Measurements from ENCODE around the gene PAPPA. TPM values are rescaled to one million over a fixed set of nuclear protein-coding genes. Genes with fewer than 3 reads are reported as not detected.

The PAPPA gene
- total RNA-seq, 4 donors from 2014 or later: 0.70 to 4.1 (median 1.8) TPM

GRCh38 chr9:116320290-116320689, 166.7 kb downstream of the PAPPA start:
- H3K9me3 ChIP-seq: no peaks in the 10 kb centered on the region
- no peaks in the 10 kb centered on the region for H3K36me3 ChIP-seq
- H3K4me3 ChIP-seq: no peak overlapping the region
- H3K27ac ChIP-seq: no peak overlapping the region
- no peaks in the 10 kb centered on the region for H3K4me1 ChIP-seq
- no peak for DNase-seq
- no peaks in the 10 kb centered on the region for H3K27me3 ChIP-seq
- no peak for TF ChIP-seq CTCF (IDR thresholded peaks at IDR 0.05)

GRCh38 chr9:116322521-116322920, 168.9 kb downstream of the PAPPA start:
- no peak for DNase-seq
- TF ChIP-seq CTCF (IDR thresholded peaks at IDR 0.05): no peak
- no peak for TF ChIP-seq POLR2A (IDR thresholded peaks at IDR 0.05)

GRCh38 chr9:116323012-116323411, 169.4 kb downstream of the PAPPA start:
- no peak overlapping the region for H3K27ac ChIP-seq
- no peaks in the 10 kb centered on the region for H3K4me1 ChIP-seq
- no peak for TF ChIP-seq POLR2A (IDR thresholded peaks at IDR 0.05)
- no peak for TF ChIP-seq CTCF (IDR thresholded peaks at IDR 0.05)
- H3K27me3 ChIP-seq: no peaks in the 10 kb centered on the region
- no peaks in the 10 kb centered on the region for H3K9me3 ChIP-seq
- H3K4me3 ChIP-seq: no peak overlapping the region
- DNase-seq: no peak
- no peaks in the 10 kb centered on the region for H3K36me3 ChIP-seq

More at GRCh38 chr9:116322521-116322920, 168.9 kb downstream of the PAPPA start:
- Histone ChIP-seq H3K9me3 (no peaks in the 10 kb centered on the region), H3K4me1 (no peaks in the 10 kb centered on the region), H3K36me3 (no peaks in the 10 kb centered on the region), H3K4me3 (no peak overlapping the region), H3K27me3 (no peaks in the 10 kb centered on the region), H3K27ac (no peak overlapping the region)

DNA sequence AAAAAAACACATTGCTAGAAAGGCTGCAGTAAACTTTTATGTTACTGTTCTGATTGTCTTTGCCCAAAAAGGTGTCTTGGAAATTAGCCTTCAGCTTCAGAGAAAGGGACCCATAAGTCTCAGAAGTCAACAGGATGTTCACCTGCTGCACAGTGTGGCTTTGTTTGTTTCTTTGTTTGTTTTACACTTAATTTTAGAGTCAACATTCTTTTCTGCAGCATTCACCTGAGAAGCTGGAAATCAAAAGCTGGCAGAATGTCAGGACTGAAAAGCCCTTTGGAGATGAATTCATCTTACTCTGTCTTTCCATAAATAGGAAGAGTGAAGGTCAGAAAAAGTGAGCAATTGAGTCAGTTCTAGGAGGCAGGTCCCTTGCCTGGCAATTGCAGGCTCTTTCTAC, 170.0 kb downstream of the PAPPA start:
- H3K27me3 ChIP-seq: no peaks in the 10 kb centered on the region
- no peaks in the 10 kb centered on the region for H3K9me3 ChIP-seq
- H3K36me3 ChIP-seq: no peaks in the 10 kb centered on the region
- H3K4me1 ChIP-seq: no peaks in the 10 kb centered on the region
- TF ChIP-seq POLR2A (IDR thresholded peaks at IDR 0.05) (no peak), CTCF (IDR thresholded peaks at IDR 0.05) (no peak)
- no peak for DNase-seq
- no peak overlapping the region for H3K27ac ChIP-seq
- no peak overlapping the region for H3K4me3 ChIP-seq

GRCh38 chr9:116325924-116326323, 172.3 kb downstream of the PAPPA start:
- H3K4me3 ChIP-seq: no peak overlapping the region
- TF ChIP-seq POLR2A (IDR thresholded peaks at IDR 0.05): no peak
- no peak overlapping the region for H3K27ac ChIP-seq
- H3K36me3 ChIP-seq: no peaks in the 10 kb centered on the region
- no peaks in the 10 kb centered on the region for H3K27me3 ChIP-seq
- DNase-seq: no peak
- no peaks in the 10 kb centered on the region for H3K9me3 ChIP-seq
- H3K4me1 ChIP-seq: no peaks in the 10 kb centered on the region

- H3K36me3 ChIP-seq: no peaks in the 10 kb centered on the region
- DNase-seq: no peak
- no peak overlapping the region for H3K27ac ChIP-seq
- no peak for TF ChIP-seq POLR2A (IDR thresholded peaks at IDR 0.05)
- TF ChIP-seq CTCF (IDR thresholded peaks at IDR 0.05): no peak
- H3K4me3 ChIP-seq: no peak overlapping the region
- H3K4me1 ChIP-seq: no peaks in the 10 kb centered on the region
- no peaks in the 10 kb centered on the region for H3K27me3 ChIP-seq
- no peaks in the 10 kb centered on the region for H3K9me3 ChIP-seq
Measured at GRCh38 chr9:116327701-116328405, 174.3 kb downstream of the PAPPA start.

All from Peyer's patch (tissue), 4 donors.